MCF 10A (cell line): ENCODE measurements around the gene KLRC4. TPM values are rescaled to one million over a fixed set of nuclear protein-coding genes. Genes with fewer than 3 reads are reported as not detected.
"Not testable (repeated sequence)": the region's sequence is repeated elsewhere in the genome, so short reads cannot be mapped to it uniquely, and the experiment has no call there.

Source experiments
- BruUV-seq: library from RNA; stranded (reverse); fragments of 400-500 nt; replicated peaks from 2 replicates; lab custom pipeline; 2021; lab: Mats Ljungman, UMichigan
- CTCF ChIA-PET: fragments of 300-600 bp; sonication (Branson Sonifier 250); formaldehyde crosslinking; extraction: SDS; loops from one replicate; lab custom pipeline; 2021; ENCODE audit warnings: antibody characterized with exemption, inconsistent platforms; lab: Yijun Ruan, JAX
- POLR2A ChIA-PET: fragments of 300-600, 350-650 bp; sonication (Branson Sonifier 250); formaldehyde crosslinking; extraction: SDS; loops from one replicate; lab custom pipeline; 2020; ENCODE audit warnings: antibody characterized with exemption, inconsistent platforms; lab: Yijun Ruan, JAX
- DNase-seq: peaks from one replicate; pipeline ENCODE4 v3.0.0-alpha.2; 2018; ENCODE audit not compliant: unreplicated experiment
- H3K27ac Mint-ChIP-seq: one replicate; pipeline ENCODE4 v1.8.0; 2022; ENCODE audit warnings: mild to moderate bottlenecking, low read depth, mixed read lengths; ENCODE audit not compliant: unreplicated experiment
- H3K27me3 Mint-ChIP-seq: one replicate; pipeline ENCODE4 v1.8.0; 2022; ENCODE audit warnings: mixed read lengths; ENCODE audit not compliant: insufficient read depth, unreplicated experiment
- H3K36me3 Mint-ChIP-seq: one replicate; pipeline ENCODE4 v1.8.0; 2022; ENCODE audit warnings: mild to moderate bottlenecking, moderate library complexity, mixed read lengths; ENCODE audit not compliant: insufficient read depth, unreplicated experiment
- H3K4me1 Mint-ChIP-seq: one replicate; pipeline ENCODE4 v1.8.0; 2022; ENCODE audit warnings: mixed read lengths; ENCODE audit not compliant: insufficient read depth, unreplicated experiment
- H3K4me3 Mint-ChIP-seq: one replicate; pipeline ENCODE4 v1.8.0; 2022; ENCODE audit warnings: mild to moderate bottlenecking, moderate library complexity, mixed read lengths; ENCODE audit not compliant: unreplicated experiment
- H3K9me3 Mint-ChIP-seq: one replicate; pipeline ENCODE4 v1.8.0; 2022; ENCODE audit warnings: mixed read lengths; ENCODE audit not compliant: unreplicated experiment
- CTCF ChIP-seq: fragments of 200-600 bp; IDR thresholded peaks from one replicate; pipeline ENCODE4 v1.8.0; 2022; ENCODE audit warnings: antibody characterized with exemption, mild to moderate bottlenecking; ENCODE audit not compliant: unreplicated experiment
- intact Hi-C: fragments of 100-400 bp; cut with micrococcal nuclease; formaldehyde crosslinking; loops from 2 replicates; pipeline ENCODE4 v1.14.1; 2022
- total RNA-seq: library from RNA; stranded (reverse); gene quantifications from 2 replicates; pipeline ENCODE4 v1.2.3, GENCODE V29; 2022

The KLRC4 gene
- total RNA-seq, 1 experiment from 2014 or later: 0.84 TPM

GRCh38 chr12:10374624-10375018, 34.9 kb downstream of the KLRC4 start:
- H3K27ac Mint-ChIP-seq: peak overlapping the region; percentile 92
- no peaks in the 10 kb centered on the region for H3K9me3 Mint-ChIP-seq
- ChIA-PET POLR2A (interaction anchor here (0.7 to 3.1 kb wide), 8 partner anchors 8 to 43 kb away, joined by 3 to 31 read pairs (median 8); no protein-coding TSS in a partner anchor), CTCF (interaction anchor here (0.7 to 1.0 kb wide), 2 partner anchors 12 to 186 kb away, joined by 3 read pairs; no protein-coding TSS in a partner anchor)
- BruUV-seq: no TSS peak
- intact Hi-C loops: no loop called here
- peaks cover 17% of the 10 kb centered on the region for H3K36me3 Mint-ChIP-seq
- peak overlapping the region; percentile 60 for H3K4me3 Mint-ChIP-seq
- H3K4me1 Mint-ChIP-seq: peaks cover 29% of the 10 kb centered on the region
- DNase-seq: no peak
- H3K27me3 Mint-ChIP-seq: no peaks in the 10 kb centered on the region
- TF ChIP-seq CTCF: no peak

GRCh38 chr12:10372559-10372958, 37.0 kb downstream of the KLRC4 start:
- no peaks in the 10 kb centered on the region for H3K27me3 Mint-ChIP-seq
- no peak overlapping the region for H3K4me3 Mint-ChIP-seq
- H3K4me1 Mint-ChIP-seq: peaks cover 29% of the 10 kb centered on the region
- POLR2A ChIA-PET: interaction anchor here (2.7 to 3.1 kb wide), 2 partner anchors 19 to 22 kb away, joined by 11 to 31 read pairs; no protein-coding TSS in a partner anchor
- TF ChIP-seq CTCF: no peak
- H3K27ac Mint-ChIP-seq: peak overlapping the region; percentile 1
- CTCF ChIA-PET: no interaction called here
- H3K9me3 Mint-ChIP-seq: peaks cover 8% of the 10 kb centered on the region
- no TSS peak for BruUV-seq
- DNase-seq: no peak
- intact Hi-C loops: no loop called here
- peaks cover 26% of the 10 kb centered on the region for H3K36me3 Mint-ChIP-seq

DNA sequence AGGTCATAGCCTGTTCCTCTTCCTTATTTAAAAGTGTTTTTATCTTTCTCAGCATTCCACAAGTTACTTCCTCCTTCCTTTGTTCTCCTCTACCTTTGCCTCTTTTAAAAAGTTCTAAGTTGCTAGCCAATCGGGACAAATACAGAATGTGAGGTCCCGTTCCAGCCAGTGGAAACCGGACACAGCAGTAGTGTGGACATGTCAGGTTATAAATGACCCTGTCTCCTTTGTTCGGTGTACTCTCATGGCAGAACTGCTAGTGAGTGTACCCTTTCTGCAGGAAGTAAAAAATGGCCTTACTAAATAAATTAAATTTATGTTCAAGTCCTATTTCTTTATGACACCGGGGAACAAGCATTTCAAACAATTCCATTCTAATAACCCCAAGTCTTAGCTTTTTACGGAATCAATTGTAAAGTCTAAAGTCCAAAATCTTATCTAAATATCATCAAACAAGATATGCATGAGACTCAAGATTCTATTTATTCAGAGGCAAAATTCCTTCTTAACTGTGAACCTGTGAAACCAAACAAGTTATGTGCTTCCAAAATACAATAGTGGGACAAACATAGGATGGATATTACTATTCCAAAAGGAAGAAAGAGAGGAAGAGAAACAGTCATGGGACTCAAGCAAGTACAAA, 37.5 kb downstream of the KLRC4 start:
- peaks cover 25% of the 10 kb centered on the region for H3K36me3 Mint-ChIP-seq
- BruUV-seq, H3K9me3 Mint-ChIP-seq, H3K27me3 Mint-ChIP-seq, intact Hi-C loops, CTCF ChIA-PET, H3K4me3 Mint-ChIP-seq, DNase-seq: not testable (repeated sequence)
- peak overlapping the region; percentile 1 for H3K27ac Mint-ChIP-seq
- H3K4me1 Mint-ChIP-seq: peaks cover 29% of the 10 kb centered on the region
- POLR2A ChIA-PET: interaction anchor here (2.3 to 3.1 kb wide), 2 partner anchors 20 to 21 kb away, joined by 6 to 31 read pairs; no protein-coding TSS in a partner anchor

- Mint-ChIP-seq H3K27ac (no peak overlapping the region), H3K4me1 (peaks cover 28% of the 10 kb centered on the region), H3K27me3 (no peaks in the 10 kb centered on the region), H3K9me3 (peaks cover 8% of the 10 kb centered on the region), H3K36me3 (peaks cover 20% of the 10 kb centered on the region), H3K4me3 (no peak overlapping the region)
- ChIA-PET POLR2A (interaction anchor here (0.7 to 2.3 kb wide), 2 partner anchors 23 to 376 kb away, joined by 3 to 6 read pairs; no protein-coding TSS in a partner anchor), CTCF (interaction anchor here (1.2 kb wide), 1 partner anchor 24 kb away, joined by 4 read pairs; no protein-coding TSS in a partner anchor)
- intact Hi-C loops: no loop called here
- no peak for TF ChIP-seq CTCF
- DNase-seq: no peak
- no TSS peak for BruUV-seq
Measured at GRCh38 chr12:10369557-10370415, 39.8 kb downstream of the KLRC4 start.
